Panc1 (cell line): Measurements from ENCODE around the gene RASD1.

Experiments used
- POLR2AphosphoS5 ChIP-seq: IDR thresholded peaks from 2 replicates; pipeline ENCODE4 v1.6.1; 2012; ENCODE audit warnings: mild to moderate bottlenecking, low read depth, low read length, moderate library complexity
- SIN3A ChIP-seq: IDR thresholded peaks from 2 replicates; pipeline ENCODE4 v1.6.1; 2012; ENCODE audit warnings: low read depth, mild to moderate bottlenecking, low read length, moderate library complexity, borderline replicate concordance; ENCODE audit not compliant: insufficient read depth
- TF ChIP-seq, protein P1 (sequence below): fragments of 450-650 bp; IDR thresholded peaks from 2 replicates; pipeline ENCODE4 v1.5.1; 2017; ENCODE audit warnings: mild to moderate bottlenecking
- TF ChIP-seq, protein P2 (sequence below), 2 experiments: IDR thresholded peaks; 2 replicates each; pipeline ENCODE4 v1.6.1; 2011 to 2012; ENCODE audit warnings: low read depth in 2 of 2, control low read depth in 1 of 2, low read length in 1 of 2, mild to moderate bottlenecking in 1 of 2, moderate library complexity in 1 of 2; ENCODE audit not compliant: insufficient read depth in 1 of 2

DNA sequence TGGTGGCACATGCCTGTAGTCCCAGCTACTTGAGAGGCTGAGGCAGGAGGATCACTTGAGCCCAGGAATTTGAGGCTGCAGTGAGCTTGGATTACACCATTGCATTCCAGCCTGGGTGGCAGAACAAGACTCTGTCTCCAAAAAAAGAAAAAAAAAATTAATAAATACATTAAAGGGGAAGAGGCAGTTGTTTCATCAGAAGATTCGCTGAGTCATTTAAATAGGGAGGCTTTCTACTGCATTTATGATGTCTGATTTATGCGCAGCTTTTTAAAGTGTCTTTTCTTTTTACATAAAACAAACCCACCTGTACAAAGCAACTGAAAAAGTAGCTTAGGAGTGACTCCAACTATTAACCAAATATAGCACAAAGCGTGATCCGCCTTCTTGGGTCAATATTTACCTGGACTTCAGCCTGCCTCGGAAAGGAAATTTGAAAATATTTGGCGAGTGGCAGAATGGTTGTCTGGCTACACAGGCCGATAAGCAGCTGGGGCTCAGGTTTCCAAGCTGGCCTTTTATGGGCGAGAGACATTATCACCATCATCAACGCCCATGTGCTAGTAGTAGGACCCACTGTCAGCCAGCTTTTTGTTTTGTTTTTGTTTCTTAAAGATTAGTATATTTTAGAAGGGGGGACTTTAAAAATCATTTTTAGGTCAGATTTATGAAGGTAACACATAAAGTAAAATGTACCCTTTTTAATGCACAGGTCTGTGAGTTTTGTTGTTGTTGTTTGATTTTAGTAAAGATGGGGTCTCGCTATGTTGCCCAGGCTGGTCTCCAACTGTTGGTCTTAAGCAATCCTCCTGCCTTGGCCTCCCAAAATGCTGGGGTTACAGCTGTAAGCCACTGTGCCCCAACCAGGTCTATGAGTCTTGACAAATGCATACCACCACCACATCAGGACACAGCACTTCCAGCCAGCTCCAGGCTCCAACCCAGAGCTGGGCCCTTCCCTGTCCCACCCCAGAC is 42.5 kb upstream of the RASD1 start:
- TF ChIP-seq, protein P1, sequence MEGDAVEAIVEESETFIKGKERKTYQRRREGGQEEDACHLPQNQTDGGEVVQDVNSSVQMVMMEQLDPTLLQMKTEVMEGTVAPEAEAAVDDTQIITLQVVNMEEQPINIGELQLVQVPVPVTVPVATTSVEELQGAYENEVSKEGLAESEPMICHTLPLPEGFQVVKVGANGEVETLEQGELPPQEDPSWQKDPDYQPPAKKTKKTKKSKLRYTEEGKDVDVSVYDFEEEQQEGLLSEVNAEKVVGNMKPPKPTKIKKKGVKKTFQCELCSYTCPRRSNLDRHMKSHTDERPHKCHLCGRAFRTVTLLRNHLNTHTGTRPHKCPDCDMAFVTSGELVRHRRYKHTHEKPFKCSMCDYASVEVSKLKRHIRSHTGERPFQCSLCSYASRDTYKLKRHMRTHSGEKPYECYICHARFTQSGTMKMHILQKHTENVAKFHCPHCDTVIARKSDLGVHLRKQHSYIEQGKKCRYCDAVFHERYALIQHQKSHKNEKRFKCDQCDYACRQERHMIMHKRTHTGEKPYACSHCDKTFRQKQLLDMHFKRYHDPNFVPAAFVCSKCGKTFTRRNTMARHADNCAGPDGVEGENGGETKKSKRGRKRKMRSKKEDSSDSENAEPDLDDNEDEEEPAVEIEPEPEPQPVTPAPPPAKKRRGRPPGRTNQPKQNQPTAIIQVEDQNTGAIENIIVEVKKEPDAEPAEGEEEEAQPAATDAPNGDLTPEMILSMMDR: no peak
- TF ChIP-seq POLR2AphosphoS5 (no peak), SIN3A (no peak)
- TF ChIP-seq, protein P2, sequence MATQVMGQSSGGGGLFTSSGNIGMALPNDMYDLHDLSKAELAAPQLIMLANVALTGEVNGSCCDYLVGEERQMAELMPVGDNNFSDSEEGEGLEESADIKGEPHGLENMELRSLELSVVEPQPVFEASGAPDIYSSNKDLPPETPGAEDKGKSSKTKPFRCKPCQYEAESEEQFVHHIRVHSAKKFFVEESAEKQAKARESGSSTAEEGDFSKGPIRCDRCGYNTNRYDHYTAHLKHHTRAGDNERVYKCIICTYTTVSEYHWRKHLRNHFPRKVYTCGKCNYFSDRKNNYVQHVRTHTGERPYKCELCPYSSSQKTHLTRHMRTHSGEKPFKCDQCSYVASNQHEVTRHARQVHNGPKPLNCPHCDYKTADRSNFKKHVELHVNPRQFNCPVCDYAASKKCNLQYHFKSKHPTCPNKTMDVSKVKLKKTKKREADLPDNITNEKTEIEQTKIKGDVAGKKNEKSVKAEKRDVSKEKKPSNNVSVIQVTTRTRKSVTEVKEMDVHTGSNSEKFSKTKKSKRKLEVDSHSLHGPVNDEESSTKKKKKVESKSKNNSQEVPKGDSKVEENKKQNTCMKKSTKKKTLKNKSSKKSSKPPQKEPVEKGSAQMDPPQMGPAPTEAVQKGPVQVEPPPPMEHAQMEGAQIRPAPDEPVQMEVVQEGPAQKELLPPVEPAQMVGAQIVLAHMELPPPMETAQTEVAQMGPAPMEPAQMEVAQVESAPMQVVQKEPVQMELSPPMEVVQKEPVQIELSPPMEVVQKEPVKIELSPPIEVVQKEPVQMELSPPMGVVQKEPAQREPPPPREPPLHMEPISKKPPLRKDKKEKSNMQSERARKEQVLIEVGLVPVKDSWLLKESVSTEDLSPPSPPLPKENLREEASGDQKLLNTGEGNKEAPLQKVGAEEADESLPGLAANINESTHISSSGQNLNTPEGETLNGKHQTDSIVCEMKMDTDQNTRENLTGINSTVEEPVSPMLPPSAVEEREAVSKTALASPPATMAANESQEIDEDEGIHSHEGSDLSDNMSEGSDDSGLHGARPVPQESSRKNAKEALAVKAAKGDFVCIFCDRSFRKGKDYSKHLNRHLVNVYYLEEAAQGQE (IDR thresholded peaks at IDR 0.05; ENCODE audit: insufficient read depth in 1 of 2, low read depth in 2 of 2, low read length in 1 of 2): no peak
